CD4-positive, CD25-positive, alpha-beta regulatory T cell (primary cell): ENCODE measurements around the gene CXCL8. TPM values are rescaled to one million over a fixed set of nuclear protein-coding genes. Genes with fewer than 3 reads are reported as not detected.

Experiments used
- ATAC-seq, 2 donors: fragments of 150-1000 bp; cut with Tn5 transposase; one replicate each; pipeline ENCODE4 v1.10.0; 2021; ENCODE audit warnings: low read depth in 2 of 2, moderate number of reproducible peaks in 2 of 2, moderate library complexity in 1 of 2
- DNase-seq, 3 donors: peaks; one replicate each; pipeline versions ENCODE4 v3.0.0 to v3.0.0-alpha.2; 2012 to 2022; ENCODE audit warnings: mixed read lengths in 1 of 3
- H3K27ac ChIP-seq: one replicate; pipeline ENCODE4 v1.7.0; 2013; ENCODE audit warnings: mild to moderate bottlenecking, low read length; ENCODE audit not compliant: insufficient read depth, poor library complexity, severe bottlenecking
- H3K27me3 ChIP-seq: one replicate; pipeline ENCODE4 v1.7.0; 2013; ENCODE audit warnings: low read length; ENCODE audit not compliant: control insufficient read depth, insufficient read depth
- H3K36me3 ChIP-seq: one replicate; pipeline ENCODE4 v1.7.0; 2013; ENCODE audit warnings: mild to moderate bottlenecking, low read length, moderate library complexity; ENCODE audit not compliant: control insufficient read depth, insufficient read depth
- H3K4me1 ChIP-seq: 2 replicates; pipeline ENCODE4 v1.7.0; 2013; ENCODE audit warnings: mild to moderate bottlenecking, low read length; ENCODE audit not compliant: insufficient read depth, control insufficient read depth, poor library complexity, severe bottlenecking
- H3K4me3 ChIP-seq: one replicate; pipeline ENCODE4 v1.7.0; 2013; ENCODE audit warnings: low read depth, mild to moderate bottlenecking, low read length, moderate library complexity
- H3K9me3 ChIP-seq, 2 experiments: 1 replicate in 1 of 2; 2 replicates in 1 of 2; pipeline ENCODE4 v1.7.0; 2013; ENCODE audit warnings: low read length in 2 of 2, mild to moderate bottlenecking in 1 of 2, moderate library complexity in 1 of 2; ENCODE audit not compliant: control insufficient read depth in 2 of 2
- H3K27ac Mint-ChIP-seq, 3 donors: one replicate each; pipeline ENCODE4 v1.8.0; 2020 to 2022; ENCODE audit warnings: mild to moderate bottlenecking in 3 of 3, mixed read lengths in 3 of 3, moderate library complexity in 2 of 3
- H3K27me3 Mint-ChIP-seq: one replicate; pipeline ENCODE4 v1.8.0; 2022; ENCODE audit warnings: mild to moderate bottlenecking, mixed read lengths
- H3K36me3 Mint-ChIP-seq: one replicate; pipeline ENCODE4 v1.8.0; 2020; ENCODE audit warnings: mixed read lengths
- H3K4me1 Mint-ChIP-seq, 4 donors: one replicate each; pipeline ENCODE4 v1.8.0; 2020 to 2022; ENCODE audit warnings: mixed read lengths in 4 of 4, mild to moderate bottlenecking in 1 of 4
- H3K4me3 Mint-ChIP-seq, 4 donors: one replicate each; pipeline ENCODE4 v1.8.0; 2020 to 2022; ENCODE audit warnings: mild to moderate bottlenecking in 4 of 4, mixed read lengths in 4 of 4, moderate library complexity in 3 of 4
- H3K9me3 Mint-ChIP-seq, 7 donors: one replicate each; pipeline ENCODE4 v1.8.0; 2020 to 2022; ENCODE audit warnings: mixed read lengths in 7 of 7, mild to moderate bottlenecking in 3 of 7, moderate library complexity in 2 of 7
- polyA plus RNA-seq, 4 donors: library from polyadenylated mRNA; unstranded; fragments of 300-500 nt; fragmentation: Illumina TruSeq; gene quantifications; one replicate each; pipeline ENCODE4 v1.2.3, GENCODE V29; 2021
- total RNA-seq: library from RNA; stranded (reverse); gene quantifications from one replicate; pipeline ENCODE4 v1.2.3, GENCODE V29; 2022

The CXCL8 gene
- total and polyA plus RNA-seq, 5 donors from 2014 or later: 0.14 to 0.52 (median 0.31) TPM; not detected in 2

DNA sequence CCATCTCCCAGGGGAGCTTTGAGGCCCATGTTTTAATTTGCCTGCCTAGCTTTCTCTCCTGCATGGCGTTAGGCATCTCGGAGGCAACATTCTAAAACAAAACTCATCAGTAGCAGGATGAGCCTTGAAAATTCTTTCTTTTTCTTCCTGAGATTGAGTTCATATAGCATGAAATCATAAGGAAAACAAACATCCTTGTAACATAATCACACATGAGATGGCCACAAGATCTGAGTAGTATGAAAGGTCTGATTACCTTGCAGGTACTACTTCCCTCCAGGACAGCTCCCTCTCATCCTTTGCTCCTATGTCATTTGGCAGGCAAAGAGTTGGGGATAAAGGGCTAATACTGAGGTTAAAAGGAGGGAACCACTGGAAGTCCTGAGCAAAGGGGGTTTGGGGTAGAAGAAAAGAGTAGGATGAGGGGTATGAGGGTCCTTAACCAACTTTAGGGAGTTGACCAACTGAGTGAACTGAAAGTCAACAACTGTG lies 37.5 kb upstream of the CXCL8 start:
- H3K4me1 ChIP-seq: no peaks in the 10 kb centered on the region
- H3K9me3 ChIP-seq: no peaks in the 10 kb centered on the region
- no peak overlapping the region for H3K27ac Mint-ChIP-seq
- no peaks in the 10 kb centered on the region for H3K36me3 ChIP-seq
- no peaks in the 10 kb centered on the region for H3K27me3 ChIP-seq
- H3K4me3 Mint-ChIP-seq: no peak overlapping the region
- H3K27ac ChIP-seq: no peak overlapping the region
- H3K9me3 Mint-ChIP-seq: peaks cover 0 to 2% (median 0%) of the 10 kb centered on the region in 7 donors
- no peak for ATAC-seq
- no peaks in the 10 kb centered on the region for H3K27me3 Mint-ChIP-seq
- no peaks in the 10 kb centered on the region for H3K4me1 Mint-ChIP-seq
- no peak for DNase-seq
- H3K36me3 Mint-ChIP-seq: no peaks in the 10 kb centered on the region
- no peak overlapping the region for H3K4me3 ChIP-seq

DNA sequence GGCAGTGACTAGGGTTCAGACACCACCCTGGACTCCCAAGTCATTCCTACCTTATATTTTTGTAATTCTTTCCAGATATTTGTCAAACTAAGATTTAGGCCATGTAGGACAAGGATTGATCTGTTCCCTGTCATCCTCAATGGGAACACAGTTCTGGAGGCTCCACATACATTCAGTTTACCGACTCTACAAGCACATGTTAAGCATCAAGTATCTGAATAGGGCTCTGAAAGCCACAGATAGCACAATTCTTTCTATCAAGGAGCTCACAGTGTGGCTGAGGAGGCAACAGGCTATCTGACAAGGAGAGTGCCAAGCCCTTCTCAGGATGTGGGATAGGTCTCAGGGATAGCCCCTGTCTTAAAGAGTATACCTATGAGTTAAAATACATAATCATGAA lies 37.0 kb upstream of the CXCL8 start:
- H3K9me3 ChIP-seq: no peaks in the 10 kb centered on the region
- no peak overlapping the region for H3K4me3 Mint-ChIP-seq
- ATAC-seq: no peak
- no peak for DNase-seq
- peaks cover 0 to 2% (median 0%) of the 10 kb centered on the region in 7 donors for H3K9me3 Mint-ChIP-seq
- no peak overlapping the region for H3K27ac ChIP-seq
- no peak overlapping the region for H3K4me3 ChIP-seq
- H3K27me3 ChIP-seq: no peaks in the 10 kb centered on the region
- no peak overlapping the region for H3K27ac Mint-ChIP-seq
- no peaks in the 10 kb centered on the region for H3K4me1 Mint-ChIP-seq
- no peaks in the 10 kb centered on the region for H3K36me3 Mint-ChIP-seq
- H3K27me3 Mint-ChIP-seq: no peaks in the 10 kb centered on the region
- no peaks in the 10 kb centered on the region for H3K36me3 ChIP-seq
- H3K4me1 ChIP-seq: no peaks in the 10 kb centered on the region

GRCh38 chr4:73704314-73705055 lies 35.9 kb upstream of the CXCL8 start:
- H3K27ac ChIP-seq: no peak overlapping the region
- ATAC-seq: peak in 1 of 2 donors; percentile 34
- Mint-ChIP-seq H3K4me1 (no peaks in the 10 kb centered on the region), H3K4me3 (no peak overlapping the region), H3K27me3 (no peaks in the 10 kb centered on the region), H3K36me3 (no peaks in the 10 kb centered on the region), H3K27ac (no peak overlapping the region), H3K9me3 (peaks cover 0 to 2% (median 0%) of the 10 kb centered on the region in 7 donors)
- no peaks in the 10 kb centered on the region for H3K36me3 ChIP-seq
- no peaks in the 10 kb centered on the region for H3K27me3 ChIP-seq
- H3K4me1 ChIP-seq: no peaks in the 10 kb centered on the region
- H3K4me3 ChIP-seq: no peak overlapping the region
- H3K9me3 ChIP-seq: no peaks in the 10 kb centered on the region
- no peak for DNase-seq

DNA sequence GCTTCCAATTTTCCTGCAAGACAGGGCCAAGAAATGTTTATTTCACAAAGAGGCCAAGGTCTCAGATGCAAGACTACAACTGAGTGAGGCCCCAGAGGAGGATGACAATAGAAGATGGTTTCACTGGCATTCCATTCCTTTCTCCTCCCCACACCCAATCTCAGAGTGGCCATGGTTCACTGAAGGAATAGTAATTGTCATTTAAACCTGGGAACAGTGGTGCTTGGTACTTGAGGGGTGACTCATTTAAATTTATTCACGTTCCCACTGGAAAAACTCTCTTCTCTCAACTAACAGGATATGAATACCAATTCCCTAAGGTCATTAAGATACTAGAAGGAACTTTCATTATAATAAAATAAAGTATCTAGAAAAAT lies 35.3 kb upstream of the CXCL8 start:
- Histone ChIP-seq H3K27ac (no peak overlapping the region), H3K27me3 (no peaks in the 10 kb centered on the region), H3K36me3 (no peaks in the 10 kb centered on the region), H3K4me3 (no peak overlapping the region), H3K4me1 (no peaks in the 10 kb centered on the region), H3K9me3 (no peaks in the 10 kb centered on the region)
- no peaks in the 10 kb centered on the region for H3K27me3 Mint-ChIP-seq
- H3K36me3 Mint-ChIP-seq: no peaks in the 10 kb centered on the region
- no peaks in the 10 kb centered on the region for H3K4me1 Mint-ChIP-seq
- ATAC-seq (no peak), DNase-seq (no peak)
- H3K4me3 Mint-ChIP-seq: no peak overlapping the region
- H3K9me3 Mint-ChIP-seq: peaks cover 0 to 2% (median 0%) of the 10 kb centered on the region in 7 donors
- no peak overlapping the region for H3K27ac Mint-ChIP-seq

GRCh38 chr4:73705721-73706120 lies 34.6 kb upstream of the CXCL8 start:
- H3K4me3 Mint-ChIP-seq: no peak overlapping the region
- DNase-seq (no peak), ATAC-seq (no peak)
- Histone ChIP-seq H3K4me3 (no peak overlapping the region), H3K27ac (no peak overlapping the region), H3K27me3 (no peaks in the 10 kb centered on the region), H3K9me3 (no peaks in the 10 kb centered on the region), H3K4me1 (no peaks in the 10 kb centered on the region), H3K36me3 (no peaks in the 10 kb centered on the region)
- no peaks in the 10 kb centered on the region for H3K27me3 Mint-ChIP-seq
- H3K27ac Mint-ChIP-seq: no peak overlapping the region
- no peaks in the 10 kb centered on the region for H3K4me1 Mint-ChIP-seq
- H3K9me3 Mint-ChIP-seq: peaks cover 0 to 2% (median 0%) of the 10 kb centered on the region in 7 donors
- H3K36me3 Mint-ChIP-seq: no peaks in the 10 kb centered on the region

GRCh38 chr4:73706811-73707210 lies 33.6 kb upstream of the CXCL8 start:
- Mint-ChIP-seq H3K36me3 (no peaks in the 10 kb centered on the region), H3K27ac (no peak overlapping the region), H3K27me3 (no peaks in the 10 kb centered on the region), H3K9me3 (peaks cover 0 to 2% (median 0%) of the 10 kb centered on the region in 7 donors), H3K4me1 (no peaks in the 10 kb centered on the region), H3K4me3 (no peak overlapping the region)
- H3K27ac ChIP-seq: no peak overlapping the region
- ATAC-seq (no peak), DNase-seq (no peak)
- no peaks in the 10 kb centered on the region for H3K9me3 ChIP-seq
- no peak overlapping the region for H3K4me3 ChIP-seq
- no peaks in the 10 kb centered on the region for H3K36me3 ChIP-seq
- H3K4me1 ChIP-seq: no peaks in the 10 kb centered on the region
- no peaks in the 10 kb centered on the region for H3K27me3 ChIP-seq

- H3K4me3 Mint-ChIP-seq: no peak overlapping the region
- ATAC-seq (no peak), DNase-seq (no peak)
- no peaks in the 10 kb centered on the region for H3K27me3 Mint-ChIP-seq
- H3K9me3 Mint-ChIP-seq: peaks cover 0 to 2% (median 0%) of the 10 kb centered on the region in 7 donors
- H3K4me1 ChIP-seq: no peaks in the 10 kb centered on the region
- H3K4me1 Mint-ChIP-seq: no peaks in the 10 kb centered on the region
- H3K36me3 ChIP-seq: no peaks in the 10 kb centered on the region
- H3K27ac Mint-ChIP-seq: no peak overlapping the region
- H3K9me3 ChIP-seq: no peaks in the 10 kb centered on the region
- no peak overlapping the region for H3K4me3 ChIP-seq
- H3K27me3 ChIP-seq: no peaks in the 10 kb centered on the region
- no peak overlapping the region for H3K27ac ChIP-seq
- no peaks in the 10 kb centered on the region for H3K36me3 Mint-ChIP-seq
Observed at GRCh38 chr4:73707269-73707875, 33.0 kb upstream of the CXCL8 start.
